ENCODE results near the gene SAMD4A. TPM values are rescaled to one million over a fixed set of nuclear protein-coding genes. Genes with fewer than 3 reads are reported as not detected.

SAMD4A gene
- total RNA-seq, 2 experiments from 2014 or later, result 1.0 to 1.2 TPM

- DNase-seq, result no peak
- Mint-ChIP-seq H3K27me3 (peaks cover 35% of the 10 kb centered on the region), H3K4me1 (peaks cover 17% of the 10 kb centered on the region), H3K4me3 (no peak overlapping the region), H3K27ac (no peak overlapping the region), H3K36me3 (ENCODE audit: low read depth) (no peaks in the 10 kb centered on the region), H3K9me3 (no peaks in the 10 kb centered on the region)
- CTCF ChIA-PET, result interaction anchor here (1.6 to 2.8 kb wide), 4 partner anchors 84 to 174 kb away, joined by 3 to 21 read pairs (median 16); partner anchors contain the start of gene SAMD4A
- POLR2A ChIA-PET, result no interaction called here
Observed at GRCh38 chr14:54689928-54690327, 123.0 kb downstream of the SAMD4A start.

GRCh38 chr14:54690887-54691286 lies 124.0 kb downstream of the SAMD4A start:
- H3K36me3 Mint-ChIP-seq (ENCODE audit: low read depth), result no peaks in the 10 kb centered on the region
- H3K27me3 Mint-ChIP-seq, result peaks cover 37% of the 10 kb centered on the region
- no peak for DNase-seq
- H3K9me3 Mint-ChIP-seq, result no peaks in the 10 kb centered on the region
- H3K4me1 Mint-ChIP-seq, result peaks cover 10% of the 10 kb centered on the region
- CTCF ChIA-PET, result interaction anchor here (0.6 to 2.8 kb wide), 19 partner anchors 10 to 352 kb away, joined by 3 to 21 read pairs (median 3); partner anchors contain the start of gene SAMD4A
- H3K4me3 Mint-ChIP-seq, result no peak overlapping the region
- H3K27ac Mint-ChIP-seq, result no peak overlapping the region
- POLR2A ChIA-PET, result interaction anchor here (1.7 kb wide), 1 partner anchor 123 kb away, joined by 6 read pairs; no protein-coding TSS in a partner anchor

- no peaks in the 10 kb centered on the region for H3K36me3 Mint-ChIP-seq (ENCODE audit: low read depth)
- H3K27me3 Mint-ChIP-seq, result peaks cover 38% of the 10 kb centered on the region
- ChIA-PET POLR2A (interaction anchor here (1.7 kb wide), 1 partner anchor 124 kb away, joined by 6 read pairs; no protein-coding TSS in a partner anchor), CTCF (interaction anchor here (0.6 to 2.8 kb wide), 19 partner anchors 9 to 691 kb away, joined by 3 to 21 read pairs (median 3); partner anchors contain the start of gene SAMD4A)
- peaks cover 10% of the 10 kb centered on the region for H3K4me1 Mint-ChIP-seq
- DNase-seq, result peak; percentile 57
- no peaks in the 10 kb centered on the region for H3K9me3 Mint-ChIP-seq
- no peak overlapping the region for H3K27ac Mint-ChIP-seq
- no peak overlapping the region for H3K4me3 Mint-ChIP-seq
Observed at GRCh38 chr14:54691525-54692283, 124.8 kb downstream of the SAMD4A start.

- H3K4me3 Mint-ChIP-seq, result no peak overlapping the region
- no peak overlapping the region for H3K27ac Mint-ChIP-seq
- H3K36me3 Mint-ChIP-seq (ENCODE audit: low read depth), result no peaks in the 10 kb centered on the region
- CTCF ChIA-PET, result interaction anchor here (1.0 to 2.8 kb wide), 3 partner anchors 24 to 128 kb away, joined by 4 to 16 read pairs (median 4); no protein-coding TSS in a partner anchor
- H3K4me1 Mint-ChIP-seq, result peaks cover 10% of the 10 kb centered on the region
- no peaks in the 10 kb centered on the region for H3K9me3 Mint-ChIP-seq
- no peak for DNase-seq
- H3K27me3 Mint-ChIP-seq, result peaks cover 36% of the 10 kb centered on the region
- POLR2A ChIA-PET, result no interaction called here
Observed at GRCh38 chr14:54692284-54692772, 125.4 kb downstream of the SAMD4A start.

- H3K9me3 Mint-ChIP-seq, result no peaks in the 10 kb centered on the region
- no peak overlapping the region for H3K27ac Mint-ChIP-seq
- no peak overlapping the region for H3K4me3 Mint-ChIP-seq
- no peaks in the 10 kb centered on the region for H3K36me3 Mint-ChIP-seq (ENCODE audit: low read depth)
- no peaks in the 10 kb centered on the region for H3K4me1 Mint-ChIP-seq
- ChIA-PET CTCF (interaction anchor here (1.0 to 1.2 kb wide), 3 partner anchors 10 to 66 kb away, joined by 3 to 4 read pairs (median 3); no protein-coding TSS in a partner anchor), POLR2A (no interaction called here)
- no peak for DNase-seq
- H3K27me3 Mint-ChIP-seq, result peaks cover 25% of the 10 kb centered on the region
Observed at GRCh38 chr14:54693761-54694160, 126.8 kb downstream of the SAMD4A start.

GRCh38 chr14:54695196-54695595 lies 128.3 kb downstream of the SAMD4A start:
- no peaks in the 10 kb centered on the region for H3K4me1 Mint-ChIP-seq
- no peak overlapping the region for H3K4me3 Mint-ChIP-seq
- CTCF ChIA-PET, result interaction anchor here (0.6 kb wide), 1 partner anchor 67 kb away, joined by 4 read pairs; no protein-coding TSS in a partner anchor
- DNase-seq, result no peak
- H3K27me3 Mint-ChIP-seq, result peaks cover 27% of the 10 kb centered on the region
- POLR2A ChIA-PET, result no interaction called here
- H3K27ac Mint-ChIP-seq, result no peak overlapping the region
- no peaks in the 10 kb centered on the region for H3K9me3 Mint-ChIP-seq
- no peaks in the 10 kb centered on the region for H3K36me3 Mint-ChIP-seq (ENCODE audit: low read depth)

GRCh38 chr14:54697001-54697400 lies 130.1 kb downstream of the SAMD4A start:
- ChIA-PET POLR2A (no interaction called here), CTCF (no interaction called here)
- Mint-ChIP-seq H3K9me3 (no peaks in the 10 kb centered on the region), H3K36me3 (ENCODE audit: low read depth) (no peaks in the 10 kb centered on the region), H3K4me3 (no peak overlapping the region), H3K27me3 (peaks cover 24% of the 10 kb centered on the region), H3K4me1 (peaks cover 8% of the 10 kb centered on the region), H3K27ac (no peak overlapping the region)
- DNase-seq, result no peak

- POLR2A ChIA-PET, result no interaction called here
- Mint-ChIP-seq H3K36me3 (ENCODE audit: low read depth) (no peaks in the 10 kb centered on the region), H3K4me3 (no peak overlapping the region), H3K27ac (no peak overlapping the region), H3K4me1 (peaks cover 8% of the 10 kb centered on the region), H3K9me3 (no peaks in the 10 kb centered on the region), H3K27me3 (peaks cover 20% of the 10 kb centered on the region)
- no peak for DNase-seq
- CTCF ChIA-PET, result no interaction called here
Observed at GRCh38 chr14:54697803-54698202, 130.9 kb downstream of the SAMD4A start.

GRCh38 chr14:54698501-54698900 lies 131.6 kb downstream of the SAMD4A start:
- H3K4me1 Mint-ChIP-seq, result peaks cover 8% of the 10 kb centered on the region
- ChIA-PET POLR2A (no interaction called here), CTCF (no interaction called here)
- no peak overlapping the region for H3K4me3 Mint-ChIP-seq
- DNase-seq, result no peak
- H3K9me3 Mint-ChIP-seq, result no peaks in the 10 kb centered on the region
- H3K27ac Mint-ChIP-seq, result no peak overlapping the region
- H3K36me3 Mint-ChIP-seq (ENCODE audit: low read depth), result no peaks in the 10 kb centered on the region
- peaks cover 18% of the 10 kb centered on the region for H3K27me3 Mint-ChIP-seq

- Mint-ChIP-seq H3K27ac (no peak overlapping the region), H3K4me3 (no peak overlapping the region), H3K36me3 (ENCODE audit: low read depth) (no peaks in the 10 kb centered on the region), H3K9me3 (no peaks in the 10 kb centered on the region), H3K27me3 (peaks cover 12% of the 10 kb centered on the region), H3K4me1 (peaks cover 8% of the 10 kb centered on the region)
- POLR2A ChIA-PET, result no interaction called here
- CTCF ChIA-PET, result no interaction called here
- no peak for DNase-seq
Observed at GRCh38 chr14:54698966-54699530, 132.1 kb downstream of the SAMD4A start.

- H3K27me3 Mint-ChIP-seq, result peaks cover 8% of the 10 kb centered on the region
- H3K4me1 Mint-ChIP-seq, result peaks cover 8% of the 10 kb centered on the region
- no peaks in the 10 kb centered on the region for H3K9me3 Mint-ChIP-seq
- no peak overlapping the region for H3K4me3 Mint-ChIP-seq
- ChIA-PET CTCF (interaction anchor here (0.7 to 2.7 kb wide), 3 partner anchors 8 to 26 kb away, joined by 3 to 8 read pairs (median 3); no protein-coding TSS in a partner anchor), POLR2A (no interaction called here)
- DNase-seq, result no peak
- no peak overlapping the region for H3K27ac Mint-ChIP-seq
- no peaks in the 10 kb centered on the region for H3K36me3 Mint-ChIP-seq (ENCODE audit: low read depth)
Observed at GRCh38 chr14:54699735-54700134, 132.8 kb downstream of the SAMD4A start.

GRCh38 chr14:54700717-54701116 lies 133.8 kb downstream of the SAMD4A start:
- H3K36me3 Mint-ChIP-seq (ENCODE audit: low read depth), result no peaks in the 10 kb centered on the region
- H3K27me3 Mint-ChIP-seq, result peaks cover 5% of the 10 kb centered on the region
- no peak overlapping the region for H3K4me3 Mint-ChIP-seq

GRCh38 chr14:54702014-54702491 lies 135.1 kb downstream of the SAMD4A start:
- H3K4me1 Mint-ChIP-seq, result peaks cover 8% of the 10 kb centered on the region
- no peak overlapping the region for H3K4me3 Mint-ChIP-seq
- POLR2A ChIA-PET, result no interaction called here
- peaks cover 2% of the 10 kb centered on the region for H3K27me3 Mint-ChIP-seq
- CTCF ChIA-PET, result interaction anchor here (1.9 to 2.7 kb wide), 2 partner anchors 11 to 72 kb away, joined by 7 to 8 read pairs; no protein-coding TSS in a partner anchor
- no peaks in the 10 kb centered on the region for H3K9me3 Mint-ChIP-seq
- H3K36me3 Mint-ChIP-seq (ENCODE audit: low read depth), result no peaks in the 10 kb centered on the region
- no peak for DNase-seq
- no peak overlapping the region for H3K27ac Mint-ChIP-seq

More at GRCh38 chr14:54700717-54701116, 133.8 kb downstream of the SAMD4A start:
- no peak for DNase-seq
- POLR2A ChIA-PET, result interaction anchor here (1.2 kb wide), 1 partner anchor 10 kb away, joined by 3 read pairs; no protein-coding TSS in a partner anchor
- CTCF ChIA-PET, result interaction anchor here (0.7 to 2.7 kb wide), 4 partner anchors 9 to 73 kb away, joined by 3 to 8 read pairs (median 5); no protein-coding TSS in a partner anchor
- Mint-ChIP-seq H3K27ac (no peak overlapping the region), H3K9me3 (no peaks in the 10 kb centered on the region), H3K4me1 (peaks cover 8% of the 10 kb centered on the region)
